ENCODE results near the gene NTM.

NTM gene

GRCh38 chr11:131924457-131925201 lies 554.2 kb downstream of the NTM start:
- Histone ChIP-seq H3K4me2 (ENCODE audit: low read length) (no peak overlapping the region), H3K79me1 (ENCODE audit: low read length) (no peaks in the 10 kb centered on the region), H3K36me3 (ENCODE audit: control insufficient read depth, insufficient read depth, low read length) (no peaks in the 10 kb centered on the region), H3K23ac (ENCODE audit: low read length) (no peak overlapping the region), H3K4me1 (ENCODE audit: control insufficient read depth, low read depth, low read length) (no peaks in the 10 kb centered on the region), H3K4me3 (ENCODE audit: low read length) (no peak overlapping the region), H2BK120ac (ENCODE audit: low read depth, low read length) (no peak overlapping the region), H3K27me3 (ENCODE audit: insufficient read depth, low read length, poor library complexity) (no peaks in the 10 kb centered on the region), H3K27ac (ENCODE audit: low read depth, low read length) (no peak overlapping the region), H2BK15ac (replicated peaks; ENCODE audit: low read depth) (no peak overlapping the region), H3K4ac (ENCODE audit: low read depth, low read length) (no peak overlapping the region), H2BK5ac (ENCODE audit: low read length) (no peak overlapping the region), H3K79me2 (ENCODE audit: control insufficient read depth, insufficient read depth, low read length) (no peaks in the 10 kb centered on the region), H3K56ac (ENCODE audit: low read length) (no peak overlapping the region), H3K9ac (ENCODE audit: low read length) (no peak overlapping the region), H2AK5ac (ENCODE audit: low read length) (no peak overlapping the region), H4K5ac (ENCODE audit: low read length) (no peak overlapping the region), H4K8ac (ENCODE audit: low read depth, low read length) (no peak overlapping the region), H3K18ac (ENCODE audit: low read length) (no peak overlapping the region)
- DNase-seq: no peak
- no CpG with 5 or more reads among the region's 4 CpGs for WGBS (ENCODE audit: extremely low coverage, insufficient coverage, low lambda C conversion rate)

GRCh38 chr11:131925829-131926228 lies 555.4 kb downstream of the NTM start:
- Histone ChIP-seq H3K36me3 (ENCODE audit: control insufficient read depth, insufficient read depth, low read length) (no peaks in the 10 kb centered on the region), H4K5ac (ENCODE audit: low read length) (no peak overlapping the region), H2AK5ac (ENCODE audit: low read length) (no peak overlapping the region), H3K79me1 (ENCODE audit: low read length) (no peaks in the 10 kb centered on the region), H3K4ac (ENCODE audit: low read depth, low read length) (no peak overlapping the region), H2BK15ac (replicated peaks; ENCODE audit: low read depth) (no peak overlapping the region), H3K27ac (ENCODE audit: low read depth, low read length) (no peak overlapping the region), H3K56ac (ENCODE audit: low read length) (no peak overlapping the region), H3K4me1 (ENCODE audit: control insufficient read depth, low read depth, low read length) (no peaks in the 10 kb centered on the region), H2BK5ac (ENCODE audit: low read length) (no peak overlapping the region), H3K27me3 (ENCODE audit: insufficient read depth, low read length, poor library complexity) (no peaks in the 10 kb centered on the region), H3K4me3 (ENCODE audit: low read length) (no peak overlapping the region), H3K4me2 (ENCODE audit: low read length) (no peak overlapping the region), H4K8ac (ENCODE audit: low read depth, low read length) (no peak overlapping the region), H3K9ac (ENCODE audit: low read length) (no peak overlapping the region), H3K79me2 (ENCODE audit: control insufficient read depth, insufficient read depth, low read length) (no peaks in the 10 kb centered on the region), H3K23ac (ENCODE audit: low read length) (no peak overlapping the region), H2BK120ac (ENCODE audit: low read depth, low read length) (no peak overlapping the region), H3K18ac (ENCODE audit: low read length) (no peak overlapping the region)
- WGBS (ENCODE audit: extremely low coverage, insufficient coverage, low lambda C conversion rate): no CpG with 5 or more reads among the region's 4 CpGs
- no peak for DNase-seq

GRCh38 chr11:131928992-131929391 lies 558.6 kb downstream of the NTM start:
- no peak overlapping the region for H3K27ac ChIP-seq (ENCODE audit: low read depth, low read length)
- H2BK120ac ChIP-seq (ENCODE audit: low read depth, low read length): no peak overlapping the region
- H3K79me1 ChIP-seq (ENCODE audit: low read length): no peaks in the 10 kb centered on the region
- H2BK15ac ChIP-seq (replicated peaks; ENCODE audit: low read depth): no peak overlapping the region
- H3K4ac ChIP-seq (ENCODE audit: low read depth, low read length): no peak overlapping the region
- H3K56ac ChIP-seq (ENCODE audit: low read length): no peak overlapping the region
- no peak for DNase-seq
- H3K18ac ChIP-seq (ENCODE audit: low read length): no peak overlapping the region
- no peak overlapping the region for H3K9ac ChIP-seq (ENCODE audit: low read length)
- no CpG with 5 or more reads among the region's 11 CpGs for WGBS (ENCODE audit: extremely low coverage, insufficient coverage, low lambda C conversion rate)
- no peak overlapping the region for H3K4me3 ChIP-seq (ENCODE audit: low read length)
- H3K23ac ChIP-seq (ENCODE audit: low read length): no peak overlapping the region
- no peaks in the 10 kb centered on the region for H3K4me1 ChIP-seq (ENCODE audit: control insufficient read depth, low read depth, low read length)
- no peaks in the 10 kb centered on the region for H3K27me3 ChIP-seq (ENCODE audit: insufficient read depth, low read length, poor library complexity)
- H3K4me2 ChIP-seq (ENCODE audit: low read length): no peak overlapping the region
- no peaks in the 10 kb centered on the region for H3K79me2 ChIP-seq (ENCODE audit: control insufficient read depth, insufficient read depth, low read length)
- H3K36me3 ChIP-seq (ENCODE audit: control insufficient read depth, insufficient read depth, low read length): no peaks in the 10 kb centered on the region
- no peak overlapping the region for H2AK5ac ChIP-seq (ENCODE audit: low read length)
- H4K8ac ChIP-seq (ENCODE audit: low read depth, low read length): no peak overlapping the region
- no peak overlapping the region for H2BK5ac ChIP-seq (ENCODE audit: low read length)
- no peak overlapping the region for H4K5ac ChIP-seq (ENCODE audit: low read length)

DNA sequence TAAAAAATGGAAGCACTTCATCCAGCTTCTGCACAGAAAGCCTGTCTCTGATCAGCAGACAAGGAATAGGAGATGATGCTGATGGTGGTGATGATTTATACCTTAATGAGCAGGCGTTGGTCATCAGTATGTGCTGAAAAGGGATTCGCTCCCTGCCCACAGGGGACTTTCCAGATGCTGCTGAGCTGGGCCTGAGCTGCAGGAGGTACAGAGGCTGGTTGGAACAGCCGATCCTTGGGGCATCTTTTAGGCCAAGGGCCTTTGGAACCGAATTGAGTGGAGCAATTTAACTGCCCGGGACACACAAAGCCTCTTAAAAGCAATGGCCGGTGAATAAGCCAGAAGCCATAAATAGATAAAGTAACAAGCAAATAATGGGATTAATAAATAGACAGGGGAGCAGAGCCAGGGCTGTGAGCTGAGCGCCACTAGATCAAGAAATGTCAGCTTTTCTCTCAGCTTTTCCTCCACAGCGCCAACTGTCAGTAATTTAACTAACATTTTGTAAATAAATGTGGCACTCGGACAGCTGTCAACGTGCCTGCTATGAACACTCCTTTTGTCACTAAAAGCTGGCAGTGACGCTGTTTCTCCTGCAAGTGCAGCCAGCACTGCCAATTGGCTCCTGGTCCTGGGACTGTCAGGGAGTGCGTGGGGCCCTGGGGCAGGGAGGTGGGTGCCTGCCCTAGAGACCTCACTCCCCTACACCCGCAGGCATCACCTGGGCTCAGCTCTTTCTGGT lies 562.3 kb downstream of the NTM start:
- no peaks in the 10 kb centered on the region for H3K27me3 ChIP-seq (ENCODE audit: insufficient read depth, low read length, poor library complexity)
- no peak overlapping the region for H3K4me2 ChIP-seq (ENCODE audit: low read length)

DNA sequence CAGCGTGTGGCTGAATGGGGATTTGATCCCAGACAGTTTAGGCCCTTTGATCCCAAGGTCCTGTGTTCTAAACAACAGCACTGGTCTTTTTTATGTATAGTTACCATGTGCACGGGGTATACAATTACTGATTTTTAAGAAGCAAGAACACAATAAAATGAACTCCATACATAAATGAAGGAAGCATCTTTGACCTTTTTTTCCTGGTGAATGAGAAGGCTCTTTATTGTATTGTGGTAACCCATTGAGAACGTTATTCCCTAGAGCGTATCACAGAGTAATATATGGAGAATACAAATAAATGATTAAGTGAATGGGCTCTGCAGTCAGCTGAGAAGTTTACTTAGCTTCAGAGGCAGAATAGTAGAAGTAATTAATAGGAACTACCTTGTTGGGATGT lies 563.6 kb downstream of the NTM start:
- no peak overlapping the region for H3K4me3 ChIP-seq (ENCODE audit: low read length)
- no peak overlapping the region for H3K18ac ChIP-seq (ENCODE audit: low read length)
- no peak overlapping the region for H3K56ac ChIP-seq (ENCODE audit: low read length)
- H4K5ac ChIP-seq (ENCODE audit: low read length): no peak overlapping the region
- no peak overlapping the region for H3K4ac ChIP-seq (ENCODE audit: low read depth, low read length)
- H2BK15ac ChIP-seq (replicated peaks; ENCODE audit: low read depth): no peak overlapping the region
- no peak overlapping the region for H2BK5ac ChIP-seq (ENCODE audit: low read length)
- no peak overlapping the region for H4K8ac ChIP-seq (ENCODE audit: low read depth, low read length)
- H3K4me1 ChIP-seq (ENCODE audit: control insufficient read depth, low read depth, low read length): no peaks in the 10 kb centered on the region
- H2AK5ac ChIP-seq (ENCODE audit: low read length): no peak overlapping the region
- no peak overlapping the region for H3K27ac ChIP-seq (ENCODE audit: low read depth, low read length)
- H3K79me2 ChIP-seq (ENCODE audit: control insufficient read depth, insufficient read depth, low read length): no peaks in the 10 kb centered on the region
- H3K23ac ChIP-seq (ENCODE audit: low read length): no peak overlapping the region
- no peaks in the 10 kb centered on the region for H3K27me3 ChIP-seq (ENCODE audit: insufficient read depth, low read length, poor library complexity)
- no peak overlapping the region for H2BK120ac ChIP-seq (ENCODE audit: low read depth, low read length)
- WGBS (ENCODE audit: extremely low coverage, insufficient coverage, low lambda C conversion rate): no CpG with 5 or more reads among the region's 4 CpGs
- no peak for DNase-seq
- H3K9ac ChIP-seq (ENCODE audit: low read length): no peak overlapping the region
- H3K36me3 ChIP-seq (ENCODE audit: control insufficient read depth, insufficient read depth, low read length): no peaks in the 10 kb centered on the region
- no peaks in the 10 kb centered on the region for H3K79me1 ChIP-seq (ENCODE audit: low read length)
- H3K4me2 ChIP-seq (ENCODE audit: low read length): no peak overlapping the region

More for the DNA sequence above, 562.3 kb downstream of the NTM start:
- H3K79me2 ChIP-seq (ENCODE audit: control insufficient read depth, insufficient read depth, low read length): no peaks in the 10 kb centered on the region
- no peak overlapping the region for H2BK120ac ChIP-seq (ENCODE audit: low read depth, low read length)
- H3K23ac ChIP-seq (ENCODE audit: low read length): no peak overlapping the region
- DNase-seq: no peak
- H3K18ac ChIP-seq (ENCODE audit: low read length): no peak overlapping the region
- no peak overlapping the region for H3K27ac ChIP-seq (ENCODE audit: low read depth, low read length)
- H3K36me3 ChIP-seq (ENCODE audit: control insufficient read depth, insufficient read depth, low read length): no peaks in the 10 kb centered on the region
- no peak overlapping the region for H2AK5ac ChIP-seq (ENCODE audit: low read length)
- H4K5ac ChIP-seq (ENCODE audit: low read length): no peak overlapping the region
- H2BK15ac ChIP-seq (replicated peaks; ENCODE audit: low read depth): no peak overlapping the region
- no CpG with 5 or more reads among the region's 13 CpGs for WGBS (ENCODE audit: extremely low coverage, insufficient coverage, low lambda C conversion rate)
- no peak overlapping the region for H3K9ac ChIP-seq (ENCODE audit: low read length)
- H4K8ac ChIP-seq (ENCODE audit: low read depth, low read length): no peak overlapping the region
- no peak overlapping the region for H2BK5ac ChIP-seq (ENCODE audit: low read length)
- no peak overlapping the region for H3K4me3 ChIP-seq (ENCODE audit: low read length)
- H3K56ac ChIP-seq (ENCODE audit: low read length): no peak overlapping the region
- H3K4me1 ChIP-seq (ENCODE audit: control insufficient read depth, low read depth, low read length): no peaks in the 10 kb centered on the region
- no peak overlapping the region for H3K4ac ChIP-seq (ENCODE audit: low read depth, low read length)
- H3K79me1 ChIP-seq (ENCODE audit: low read length): no peaks in the 10 kb centered on the region

All from mesendoderm (in vitro differentiated cells).